RPMI7951 (cell line): Measurements from ENCODE around the gene MAPK8IP2. TPM values are rescaled to one million over a fixed set of nuclear protein-coding genes. Genes with fewer than 3 reads are reported as not detected.
"Not testable (repeated sequence)": the region's sequence is repeated elsewhere in the genome, so short reads cannot be mapped to it uniquely, and the experiment has no call there.

ENCODE experiments used
- DNase-seq: peaks from one replicate; pipeline ENCODE4 v3.0.0-alpha.2; 2012; ENCODE audit warnings: low read depth
- total RNA-seq: library from RNA; depleted of rRNA; stranded (reverse); fragments of >200 nt; shearing (Covaris generic); gene quantifications from 2 replicates; pipeline ENCODE4 v1.2.3, GENCODE V29; 2014

Gene MAPK8IP2
- total RNA-seq, 1 experiment from 2014 or later, result under 0.01 TPM

DNA sequence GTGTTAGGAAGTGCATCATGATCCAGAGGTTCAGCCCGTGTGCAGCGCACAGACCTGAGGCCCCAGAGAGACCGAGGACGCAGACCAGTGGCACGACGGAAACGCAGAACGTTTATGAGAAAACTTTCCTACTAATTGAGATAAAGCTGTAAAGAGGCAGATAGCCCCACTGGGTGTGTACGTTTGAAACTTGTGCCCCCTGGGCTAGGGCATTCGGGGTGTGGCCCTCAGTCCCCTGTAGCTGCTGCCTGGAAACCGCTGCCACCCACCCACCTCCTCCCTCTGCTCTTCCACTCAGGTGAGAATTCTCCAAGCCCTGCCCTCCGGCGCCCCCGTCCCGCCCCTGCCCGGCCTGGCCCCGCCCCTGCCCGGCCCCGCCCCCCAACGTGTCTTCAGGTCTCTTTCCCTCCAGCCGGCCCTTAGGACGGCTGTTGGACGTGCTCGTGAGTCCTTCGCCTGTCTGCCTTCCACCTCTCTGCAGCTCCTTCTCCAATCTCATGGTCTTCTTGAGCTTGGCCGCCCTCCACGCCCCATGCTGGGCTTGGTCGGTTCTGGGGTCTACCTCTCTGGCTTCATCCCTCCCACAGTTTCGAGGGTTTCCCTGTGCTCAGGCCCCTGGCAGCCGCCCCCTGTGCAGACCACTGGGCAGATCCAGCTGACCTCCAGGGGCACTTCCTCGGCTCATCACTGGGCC is 12.1 kb downstream of the MAPK8IP2 start:
- no peak for DNase-seq

DNA sequence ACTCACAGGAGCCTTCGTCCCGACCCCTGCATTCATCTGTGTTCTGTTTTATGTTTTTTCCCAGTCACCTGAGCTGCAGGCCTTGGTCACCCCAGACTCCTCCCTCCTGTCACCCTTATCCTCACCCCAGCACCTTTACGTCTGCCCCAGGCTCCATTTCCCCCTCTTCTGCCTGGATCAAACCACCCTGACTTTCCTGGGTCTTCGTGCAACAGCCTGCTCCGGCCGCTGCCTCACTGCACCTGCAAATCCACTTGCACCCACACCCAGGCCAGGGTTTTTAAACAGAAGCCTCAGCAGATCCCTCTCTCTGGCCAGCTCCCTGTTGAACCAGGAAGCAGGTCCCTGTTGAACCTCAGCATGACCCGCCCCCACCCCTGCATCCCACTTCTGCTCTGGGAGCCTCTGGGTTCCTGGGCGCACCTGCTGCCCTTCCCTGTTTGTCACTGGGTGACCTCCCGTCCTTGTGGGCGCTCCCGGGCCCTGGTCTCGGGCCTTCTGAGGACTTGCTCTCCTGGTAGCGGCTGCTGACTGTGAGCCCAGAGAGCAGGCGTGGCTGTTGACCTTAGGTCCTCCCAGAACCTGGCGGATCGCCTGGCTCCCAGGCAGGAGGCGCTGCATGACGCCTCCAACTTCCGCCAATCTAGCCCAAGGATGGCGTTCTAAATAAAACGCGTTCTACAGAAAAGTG is 12.8 kb downstream of the MAPK8IP2 start:
- no peak for DNase-seq

DNA sequence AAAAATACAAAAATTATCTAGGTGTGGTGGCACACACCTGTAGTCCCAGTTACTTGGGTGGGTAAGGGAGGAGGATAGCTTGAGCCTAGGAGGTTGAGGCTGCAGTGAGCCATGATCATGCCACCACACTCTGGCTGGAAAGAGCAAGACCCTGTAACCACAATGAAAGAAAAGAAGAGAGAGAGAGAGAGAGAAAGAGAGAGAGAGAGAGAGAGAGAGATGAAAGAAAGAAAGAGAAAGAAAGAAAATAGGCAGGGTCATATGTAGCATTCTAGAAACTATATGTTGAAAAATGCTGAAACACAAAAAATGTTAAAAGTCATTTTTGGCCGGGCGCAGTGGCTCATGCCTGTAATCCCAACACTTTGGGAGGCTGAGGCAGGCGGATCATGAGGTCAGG is 13.7 kb downstream of the MAPK8IP2 start:
- DNase-seq, result not testable (repeated sequence)

DNA sequence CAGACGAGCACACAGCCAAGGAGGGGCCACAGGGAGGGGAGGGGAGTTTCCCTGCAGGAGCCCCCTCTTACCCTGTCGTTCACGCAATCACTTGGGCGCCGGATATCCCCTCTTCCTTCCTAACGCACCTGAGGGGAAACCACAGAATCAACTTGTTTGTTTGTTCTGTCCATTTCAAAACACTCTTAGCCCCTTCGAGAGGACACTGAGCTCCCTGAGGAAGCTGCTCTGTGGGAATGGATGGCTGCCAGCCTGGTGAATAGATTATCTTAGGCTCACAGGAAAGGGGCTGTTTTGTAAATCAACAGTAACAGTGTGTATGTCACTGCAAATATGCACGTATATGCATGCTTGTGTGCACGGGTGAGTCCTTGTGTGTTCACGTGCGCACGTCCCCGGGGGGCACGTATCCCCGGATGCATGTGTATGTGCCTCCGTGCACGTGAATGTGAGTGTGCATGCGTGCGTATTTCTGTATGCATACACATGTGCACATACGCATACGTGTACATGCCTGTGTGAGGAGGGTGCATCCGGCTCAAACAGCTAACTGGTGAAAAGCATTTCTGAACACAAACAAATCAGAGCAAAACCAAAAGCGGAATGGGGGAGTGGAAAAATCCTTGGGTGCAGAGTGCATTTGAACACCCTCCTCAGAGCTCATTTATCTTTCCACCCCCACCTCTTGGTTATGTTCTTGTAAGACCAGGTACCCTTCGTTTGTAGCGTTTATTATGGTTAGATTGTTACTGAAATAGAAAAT is 20.2 kb downstream of the MAPK8IP2 start:
- peak; percentile 9 for DNase-seq

DNA sequence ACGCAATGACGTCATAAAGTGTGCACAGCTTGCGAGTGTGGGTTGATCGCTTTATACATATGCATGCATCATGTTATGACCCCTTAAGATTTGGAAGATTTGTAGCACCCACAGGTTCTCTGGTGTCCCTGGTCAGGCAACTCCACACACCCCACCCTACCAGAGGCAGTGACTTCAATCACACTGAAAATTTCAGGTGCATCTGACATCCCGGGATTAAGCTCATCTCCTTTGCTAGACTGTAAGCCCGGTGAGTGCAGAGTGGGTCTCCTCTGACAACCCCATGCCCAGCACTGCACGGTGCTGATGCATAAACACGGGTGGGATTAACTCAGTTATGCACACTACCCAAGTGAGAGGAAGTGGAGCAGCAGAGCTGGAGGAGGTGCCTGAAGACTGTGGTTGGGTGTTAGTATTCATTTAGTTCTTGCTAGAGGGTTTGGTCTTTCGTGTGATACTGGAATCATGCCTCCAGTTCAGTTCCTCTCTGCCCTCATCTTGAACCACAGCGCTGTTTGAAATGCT is 20.8 kb downstream of the MAPK8IP2 start:
- peak; percentile 11 for DNase-seq

DNA sequence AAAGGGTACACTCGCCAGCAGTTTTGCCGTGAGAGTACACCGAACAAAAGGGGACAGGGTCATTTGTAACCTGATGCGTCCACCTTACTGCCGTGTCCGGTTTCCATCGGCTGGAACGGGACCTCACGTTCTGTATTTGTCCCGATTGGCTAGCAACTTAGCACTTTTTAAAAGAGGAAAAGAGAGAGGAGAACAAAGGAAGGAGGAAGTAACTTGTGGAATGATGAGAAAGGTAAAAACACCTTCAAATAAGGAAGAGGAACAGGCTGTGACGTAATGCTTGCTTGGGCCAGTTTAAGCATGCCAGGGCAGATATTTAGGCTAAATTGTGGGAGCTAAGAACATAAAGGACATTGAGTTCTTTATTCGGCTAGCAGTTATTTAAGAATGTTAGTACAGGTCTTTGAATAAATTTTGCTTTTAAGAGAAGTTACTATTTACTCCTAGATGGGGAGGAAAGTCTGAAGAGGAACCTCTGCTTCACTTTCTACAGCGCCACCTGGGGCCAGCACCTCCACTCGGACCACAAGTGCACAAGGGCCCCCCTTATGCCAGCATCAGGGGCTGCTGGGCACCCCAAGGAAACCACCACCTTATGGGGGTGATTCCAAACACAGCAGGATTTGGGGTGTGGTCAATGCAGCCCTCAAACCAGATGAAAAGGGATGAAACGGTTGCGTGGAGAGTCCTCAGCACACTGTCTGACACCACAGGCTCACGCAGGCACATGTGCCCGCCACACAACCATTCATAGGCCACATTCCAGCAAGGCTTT is 21.5 kb downstream of the MAPK8IP2 start:
- DNase-seq, result no peak

DNA sequence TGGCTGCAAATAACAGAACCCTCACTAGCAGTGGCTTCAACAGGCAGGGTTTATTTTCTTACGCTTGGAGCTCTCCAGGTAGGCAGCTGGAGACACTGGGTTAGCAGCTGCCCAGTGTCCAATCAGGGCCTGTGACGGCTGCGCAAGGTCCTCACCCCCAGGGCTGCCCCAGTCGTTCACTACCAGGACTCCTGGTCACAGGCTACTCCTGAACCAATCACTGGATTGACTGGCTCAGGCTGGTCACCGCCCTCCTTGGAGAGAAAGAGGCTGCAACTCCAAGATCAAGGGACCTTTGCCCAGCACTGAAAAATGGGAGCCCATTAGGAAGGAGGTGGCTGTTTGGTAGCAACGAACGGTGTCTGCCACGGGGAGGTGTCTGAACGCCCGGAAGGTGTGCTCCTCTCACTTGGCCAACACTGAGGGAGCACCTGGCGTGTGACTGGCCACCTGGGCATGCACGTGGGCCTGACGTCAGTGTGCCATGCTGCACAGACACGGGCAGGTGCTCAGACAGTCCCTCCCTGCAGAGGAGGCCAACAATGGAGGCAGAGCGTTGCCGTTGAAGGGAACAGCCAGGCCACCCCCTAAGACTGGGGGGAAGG is 22.2 kb downstream of the MAPK8IP2 start:
- no peak for DNase-seq

DNA sequence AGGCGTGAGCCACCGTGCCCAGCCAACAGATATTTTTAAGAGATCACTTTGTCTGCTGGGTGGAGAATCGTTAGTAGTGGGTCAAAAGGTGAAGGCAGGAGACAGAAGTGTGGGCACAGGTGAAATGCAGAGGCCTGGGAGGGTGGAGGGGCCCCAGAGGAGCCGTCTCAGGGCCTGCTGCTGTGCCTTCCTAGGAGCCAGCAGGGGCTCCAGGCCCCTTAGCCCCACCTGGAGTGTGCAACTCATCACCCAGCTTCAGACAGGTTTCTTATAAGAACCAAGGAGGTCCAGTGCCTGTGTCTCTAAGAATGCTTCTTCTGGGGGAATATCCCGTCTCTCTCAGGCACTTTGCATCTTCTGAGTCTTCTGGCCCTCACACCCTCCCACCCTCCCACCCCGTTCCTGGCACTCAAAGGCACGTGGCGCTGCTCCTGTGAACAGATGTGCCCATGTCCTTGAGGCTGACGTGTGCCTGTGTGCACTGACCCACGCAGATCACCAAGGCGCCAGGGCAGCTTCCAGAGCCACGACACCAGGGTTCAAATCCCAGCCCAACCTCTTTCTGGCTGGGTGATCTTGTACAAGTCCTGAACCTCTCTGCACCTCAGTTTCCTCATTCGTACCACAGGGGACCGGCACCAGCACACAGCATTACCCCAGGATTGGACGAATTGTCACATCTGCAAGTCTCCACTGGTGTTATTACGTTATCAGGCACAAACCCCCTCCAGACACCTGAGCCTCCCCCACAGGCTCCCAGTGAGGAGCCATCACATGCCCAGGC is 23.9 kb downstream of the MAPK8IP2 start:
- DNase-seq, result no peak

DNA sequence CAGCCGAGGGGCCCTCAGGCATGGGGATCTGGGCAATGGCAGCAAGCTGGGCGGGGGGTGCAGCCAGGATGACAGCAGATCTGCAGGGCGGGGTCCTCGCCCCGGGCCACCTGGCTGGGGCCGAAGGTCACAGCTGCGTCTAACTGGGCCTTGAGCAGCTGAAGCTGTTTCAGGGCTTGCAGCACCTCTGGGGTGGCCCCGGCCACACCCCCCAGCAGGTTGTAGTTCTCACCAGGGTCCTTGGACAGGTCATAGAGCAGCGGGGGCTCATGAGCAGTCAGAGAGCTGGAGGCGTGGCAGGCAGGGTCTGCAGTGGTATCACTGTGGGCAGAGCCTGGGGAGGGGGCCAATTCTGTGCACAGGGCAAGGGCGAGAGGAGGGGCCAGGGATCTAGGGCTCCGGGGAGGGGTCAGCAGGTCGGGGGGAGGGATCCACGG is 24.6 kb downstream of the MAPK8IP2 start:
- no peak for DNase-seq

DNA sequence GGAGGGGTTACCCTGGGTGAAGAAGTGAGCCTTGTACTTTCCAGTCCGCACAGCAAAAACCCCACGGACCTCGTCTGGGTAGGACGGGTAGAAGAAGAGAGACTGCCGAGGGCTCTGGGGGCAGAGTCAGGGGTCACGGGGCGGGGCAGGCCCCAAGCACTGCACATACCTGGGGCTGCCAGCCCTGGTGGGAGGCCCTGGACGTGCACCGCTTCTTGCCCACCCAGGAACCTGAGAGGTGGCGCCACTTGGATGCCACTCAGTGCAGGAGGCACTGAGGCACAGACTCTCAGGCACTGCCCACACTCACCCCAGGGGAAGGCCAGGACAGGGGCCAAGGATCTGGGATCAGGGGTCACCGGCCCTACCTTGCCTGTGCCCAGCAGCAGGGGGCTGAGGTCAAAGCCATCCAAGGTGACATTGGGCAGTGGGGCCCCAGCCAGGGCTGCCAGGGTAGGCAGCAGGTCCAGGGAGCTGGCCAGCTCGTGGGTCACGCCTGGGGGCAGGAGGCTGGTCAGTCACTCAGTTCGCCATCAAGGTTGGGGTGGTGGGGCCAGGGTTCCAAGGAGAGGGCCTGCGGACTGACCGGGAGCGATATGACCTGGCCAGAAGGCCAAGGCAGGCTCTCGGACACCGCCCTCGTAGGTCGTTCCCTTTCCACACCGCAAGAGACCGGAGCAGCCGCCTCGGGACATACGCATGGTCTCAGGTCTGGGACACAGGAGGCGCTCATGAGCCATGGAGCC is 25.1 kb downstream of the MAPK8IP2 start:
- no peak for DNase-seq

DNA sequence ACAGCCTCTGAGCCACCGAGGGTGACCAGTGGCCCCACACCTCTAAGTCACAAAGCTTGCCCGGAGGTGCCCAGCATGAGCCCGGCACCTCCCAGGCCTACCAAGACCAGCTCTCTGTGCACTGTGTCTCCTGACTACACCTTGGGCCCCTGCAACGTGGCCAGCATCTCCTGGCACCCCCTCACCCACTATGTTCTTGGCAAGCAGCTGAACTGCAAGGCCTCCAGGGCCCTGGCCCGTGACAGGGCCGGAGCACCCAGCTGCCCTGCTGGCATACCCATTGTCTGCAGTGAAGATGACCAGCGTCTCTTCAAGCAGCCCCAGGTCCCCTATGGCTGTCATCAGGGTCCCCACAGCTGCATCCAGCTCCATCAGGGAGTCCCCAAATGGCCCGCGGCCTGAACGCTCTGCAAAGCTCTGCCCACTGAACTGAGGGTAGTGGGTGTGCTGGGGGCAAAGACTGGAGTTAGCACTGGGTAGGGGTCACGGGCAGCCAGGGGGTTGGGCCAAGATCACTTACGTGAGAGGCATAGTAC is 25.8 kb downstream of the MAPK8IP2 start:
- DNase-seq, result no peak

DNA sequence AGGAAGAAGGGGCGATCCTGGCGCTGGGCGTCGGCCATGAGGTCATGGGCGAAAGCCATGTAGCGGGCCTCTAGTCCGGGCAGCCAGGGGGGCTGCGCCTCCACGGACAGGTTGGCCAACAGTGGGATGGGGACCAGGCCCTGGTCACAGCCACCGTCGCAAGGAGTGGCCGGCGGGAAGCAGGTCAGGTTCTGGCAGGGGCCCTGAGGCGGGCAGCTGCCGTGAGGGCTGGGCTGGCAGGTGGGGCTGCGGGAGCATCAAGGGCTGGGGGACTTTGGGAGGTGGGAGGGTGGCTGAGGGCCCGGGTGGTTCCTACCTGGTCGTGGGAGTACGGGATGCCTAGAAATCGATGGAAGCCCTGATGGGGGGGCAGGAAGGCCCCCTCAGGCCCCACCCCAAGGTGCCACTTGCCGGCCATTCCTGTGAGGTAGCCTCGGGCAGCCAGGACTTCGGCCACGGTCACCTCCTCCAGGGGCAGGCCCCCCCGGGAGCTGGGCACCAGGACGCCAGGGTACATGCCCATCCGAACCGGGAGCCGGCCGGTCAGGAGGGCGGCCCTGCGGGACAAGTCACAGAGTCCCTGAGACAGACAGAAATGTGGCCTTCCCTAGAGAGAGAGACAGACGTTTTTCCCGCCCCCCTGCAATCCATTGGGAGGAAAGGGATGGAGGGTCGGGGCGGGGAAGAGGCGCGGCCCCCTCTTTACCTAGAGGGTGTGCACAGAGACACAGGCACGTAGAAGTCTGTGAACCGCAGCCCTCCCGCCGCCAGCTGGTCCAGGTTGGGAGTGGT is 26.5 kb downstream of the MAPK8IP2 start:
- no peak for DNase-seq

DNA sequence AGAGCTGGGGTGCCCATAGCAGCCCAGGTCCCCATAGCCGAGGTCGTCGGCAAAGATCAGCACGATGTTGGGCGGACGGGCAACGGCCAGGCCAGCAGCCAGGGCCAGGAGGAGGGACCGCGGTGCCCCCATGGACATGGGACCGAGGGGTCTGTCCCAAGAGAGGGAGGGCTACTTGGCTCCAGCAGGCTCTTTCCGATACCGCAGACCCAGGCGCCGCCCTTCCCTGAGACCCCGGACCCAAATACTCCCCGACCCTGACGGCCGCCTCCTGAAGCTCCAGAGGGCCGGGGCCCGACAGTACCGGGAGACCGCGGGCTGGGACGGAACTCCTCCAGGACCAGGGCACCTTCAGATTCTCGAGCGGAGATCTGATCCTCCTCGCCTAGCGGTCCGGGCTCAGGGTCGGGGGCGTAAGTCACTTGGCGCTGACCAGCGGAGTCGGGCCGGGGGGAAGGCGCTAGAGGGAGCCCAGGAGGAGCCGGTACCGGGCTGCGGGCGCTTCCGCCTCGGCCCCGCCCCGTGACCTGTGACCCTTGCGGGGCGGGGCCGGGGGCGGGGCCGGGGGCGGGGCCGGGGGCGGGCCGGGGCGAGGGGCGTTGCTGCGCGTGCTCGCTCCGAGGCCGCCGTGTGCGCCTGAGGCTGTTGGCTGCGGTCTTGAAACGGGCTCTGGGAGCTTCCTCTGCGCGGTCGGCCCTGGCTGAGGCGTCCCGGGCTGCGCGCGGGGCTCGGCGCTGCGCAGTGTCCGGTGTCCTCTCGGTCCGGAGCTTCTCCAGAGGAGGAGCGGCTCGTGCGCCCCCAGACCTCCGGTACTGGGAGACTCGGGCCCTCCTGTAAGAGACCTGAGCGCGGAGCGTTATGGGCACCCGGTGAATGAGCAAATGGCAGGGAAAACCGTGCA is 27.3 kb downstream of the MAPK8IP2 start, which contains the start of gene ARSA:
TSS of gene ARSA (minus strand) at position 511 of the 901 bp plus-strand sequence. CDS start at position 138, 373 bp downstream.
- DNase-seq, result peak; percentile 82

DNA sequence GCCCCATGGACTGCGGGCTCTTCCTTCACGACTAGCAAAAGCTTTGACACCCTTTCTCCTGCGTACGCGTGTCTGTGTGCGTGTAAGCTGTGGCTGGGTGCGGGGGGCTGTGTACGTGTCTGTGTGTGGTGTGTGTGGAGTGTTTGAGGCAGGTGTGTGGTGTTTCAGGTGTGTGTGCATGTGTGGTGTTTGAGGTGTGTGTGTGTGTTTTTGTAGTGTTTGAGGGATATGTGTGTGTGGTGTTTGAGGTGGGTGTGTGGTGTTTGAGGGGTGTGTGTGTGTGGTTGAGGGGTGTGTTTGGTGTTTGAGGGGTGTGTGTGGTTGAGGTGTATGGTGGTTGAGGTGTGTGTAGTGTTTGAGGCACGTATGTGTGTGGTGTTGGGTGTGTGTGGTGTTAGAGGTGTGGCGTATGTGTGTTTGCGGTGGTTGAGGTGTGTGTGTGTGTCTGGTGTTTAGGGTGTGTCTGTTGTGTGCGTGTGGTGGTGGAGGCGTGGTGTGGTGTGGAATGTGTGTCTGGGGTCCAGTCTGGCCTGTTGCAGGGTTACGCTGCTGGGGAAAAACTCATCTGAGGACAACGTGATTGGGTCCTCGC is 28.0 kb downstream of the MAPK8IP2 start:
- DNase-seq, result no peak

DNA sequence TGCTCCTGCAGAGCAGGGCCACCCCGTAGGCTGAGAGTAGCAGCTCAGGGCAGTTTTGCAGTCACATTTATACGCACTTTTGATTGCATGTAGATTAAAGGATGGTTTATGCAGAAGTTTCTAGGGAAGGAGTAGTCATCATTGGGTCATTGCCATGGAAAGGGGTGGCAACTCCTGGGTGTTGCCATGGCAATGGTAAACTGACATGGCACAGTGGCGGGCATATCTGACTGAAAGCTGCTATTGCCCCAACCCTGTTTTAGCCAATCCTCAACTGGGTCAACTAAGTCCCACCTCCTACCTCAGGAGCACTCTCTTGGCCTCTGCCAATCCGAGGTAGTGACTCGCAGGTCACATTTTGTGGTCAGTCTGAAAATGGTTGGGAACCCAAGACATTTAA is 29.8 kb downstream of the MAPK8IP2 start:
- DNase-seq, result peak; percentile 15

DNA sequence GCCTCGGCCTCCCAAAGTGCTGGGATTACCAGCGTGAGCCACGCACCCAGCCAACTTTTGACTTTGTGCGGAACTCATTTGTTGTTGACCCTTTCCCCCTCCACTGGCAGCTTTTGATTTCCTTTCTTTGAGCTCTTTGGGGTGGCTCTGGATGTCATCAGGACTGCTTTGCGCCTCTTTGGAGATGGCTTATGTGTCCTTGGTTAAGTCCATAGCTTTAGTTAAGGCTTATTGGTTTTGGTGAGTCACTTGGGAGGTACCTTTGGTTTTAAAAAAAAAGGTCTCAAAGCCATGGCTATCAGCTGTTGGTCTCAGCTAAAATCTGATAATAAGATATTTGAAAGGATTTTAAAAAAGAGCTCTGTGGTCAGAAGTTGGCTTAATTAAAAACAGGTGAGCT is 32.5 kb downstream of the MAPK8IP2 start:
- no peak for DNase-seq

DNA sequence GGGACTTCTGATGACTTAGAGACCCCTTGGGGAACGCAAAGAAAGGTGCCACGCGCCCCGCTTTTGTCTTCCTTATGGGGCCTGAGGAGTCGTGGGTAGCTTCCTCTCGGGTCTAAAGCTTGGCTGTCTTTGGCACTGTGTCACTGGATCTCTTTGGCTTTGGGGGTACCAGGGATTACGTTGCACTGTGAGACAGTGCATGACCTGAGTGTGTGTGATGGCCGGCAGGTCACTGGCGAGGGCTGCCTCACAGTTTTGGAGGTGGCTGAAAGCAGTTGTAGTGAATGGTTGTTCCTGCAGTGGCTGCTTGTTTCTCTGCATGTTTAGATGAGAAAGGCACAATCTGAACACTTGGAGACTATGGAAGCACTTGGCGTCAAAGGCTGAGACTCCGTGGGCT is 33.2 kb downstream of the MAPK8IP2 start:
- no peak for DNase-seq
